ENCODE data around the gene TBC1D22A.

Gene TBC1D22A

GRCh38 chr22:46963672-46964545 lies 201.5 kb downstream of the TBC1D22A start:
- no peak overlapping the region for H3K27ac Mint-ChIP-seq
- H3K27me3 Mint-ChIP-seq (ENCODE audit: low read depth) = no peaks in the 10 kb centered on the region
- no peaks in the 10 kb centered on the region for H3K9me3 Mint-ChIP-seq
- H3K4me3 Mint-ChIP-seq = no peak overlapping the region
- H3K36me3 Mint-ChIP-seq (ENCODE audit: low read depth) = no peaks in the 10 kb centered on the region
- peaks cover 4% of the 10 kb centered on the region for H3K4me1 Mint-ChIP-seq (ENCODE audit: low read depth)
- DNase-seq (ENCODE audit: low spot score) = no peak

GRCh38 chr22:46964773-46965550 lies 202.5 kb downstream of the TBC1D22A start:
- DNase-seq (ENCODE audit: low spot score) = no peak
- Mint-ChIP-seq H3K36me3 (ENCODE audit: low read depth) (no peaks in the 10 kb centered on the region), H3K27ac (no peak overlapping the region), H3K4me3 (no peak overlapping the region), H3K4me1 (ENCODE audit: low read depth) (peaks cover 9% of the 10 kb centered on the region), H3K27me3 (ENCODE audit: low read depth) (no peaks in the 10 kb centered on the region), H3K9me3 (no peaks in the 10 kb centered on the region)

- H3K27ac Mint-ChIP-seq = no peak overlapping the region
- no peak for DNase-seq (ENCODE audit: low spot score)
- peaks cover 14% of the 10 kb centered on the region for H3K4me1 Mint-ChIP-seq (ENCODE audit: low read depth)
- no peak overlapping the region for H3K4me3 Mint-ChIP-seq
- no peaks in the 10 kb centered on the region for H3K9me3 Mint-ChIP-seq
- H3K27me3 Mint-ChIP-seq (ENCODE audit: low read depth) = no peaks in the 10 kb centered on the region
- H3K36me3 Mint-ChIP-seq (ENCODE audit: low read depth) = no peaks in the 10 kb centered on the region
Measured at GRCh38 chr22:46965555-46966494, 203.4 kb downstream of the TBC1D22A start.

DNA sequence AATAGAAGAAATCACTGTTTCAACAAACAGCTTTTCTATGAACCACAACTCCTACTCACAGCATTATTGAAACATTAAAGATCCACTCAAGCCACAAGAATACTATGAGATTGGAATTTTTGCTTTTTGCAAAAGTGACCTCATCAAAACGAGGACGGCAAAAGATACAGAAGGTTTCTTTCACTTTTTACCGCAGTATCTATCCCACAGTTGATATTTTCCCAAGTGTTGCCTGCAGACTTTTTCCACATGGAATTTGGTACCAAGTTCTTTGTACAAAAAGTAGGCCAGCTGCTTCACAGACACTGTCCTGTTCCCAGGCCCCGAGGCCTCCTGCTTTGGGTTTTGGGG lies 204.0 kb downstream of the TBC1D22A start:
- peaks cover 14% of the 10 kb centered on the region for H3K4me1 Mint-ChIP-seq (ENCODE audit: low read depth)
- H3K36me3 Mint-ChIP-seq (ENCODE audit: low read depth) = no peaks in the 10 kb centered on the region
- no peak for DNase-seq (ENCODE audit: low spot score)
- no peak overlapping the region for H3K4me3 Mint-ChIP-seq
- no peak overlapping the region for H3K27ac Mint-ChIP-seq
- no peaks in the 10 kb centered on the region for H3K9me3 Mint-ChIP-seq
- no peaks in the 10 kb centered on the region for H3K27me3 Mint-ChIP-seq (ENCODE audit: low read depth)

GRCh38 chr22:46966846-46967245 lies 204.4 kb downstream of the TBC1D22A start:
- H3K36me3 Mint-ChIP-seq (ENCODE audit: low read depth) = no peaks in the 10 kb centered on the region
- H3K4me1 Mint-ChIP-seq (ENCODE audit: low read depth) = peaks cover 14% of the 10 kb centered on the region
- H3K9me3 Mint-ChIP-seq = no peaks in the 10 kb centered on the region
- H3K27ac Mint-ChIP-seq = no peak overlapping the region
- no peaks in the 10 kb centered on the region for H3K27me3 Mint-ChIP-seq (ENCODE audit: low read depth)
- H3K4me3 Mint-ChIP-seq = no peak overlapping the region
- no peak for DNase-seq (ENCODE audit: low spot score)

GRCh38 chr22:46967445-46968358 lies 205.3 kb downstream of the TBC1D22A start:
- peaks cover 14% of the 10 kb centered on the region for H3K4me1 Mint-ChIP-seq (ENCODE audit: low read depth)
- H3K27me3 Mint-ChIP-seq (ENCODE audit: low read depth) = no peaks in the 10 kb centered on the region
- H3K4me3 Mint-ChIP-seq = no peak overlapping the region
- no peaks in the 10 kb centered on the region for H3K36me3 Mint-ChIP-seq (ENCODE audit: low read depth)
- no peak for DNase-seq (ENCODE audit: low spot score)
- H3K9me3 Mint-ChIP-seq = no peaks in the 10 kb centered on the region
- no peak overlapping the region for H3K27ac Mint-ChIP-seq

- no peaks in the 10 kb centered on the region for H3K36me3 Mint-ChIP-seq (ENCODE audit: low read depth)
- no peak overlapping the region for H3K27ac Mint-ChIP-seq
- DNase-seq (ENCODE audit: low spot score) = no peak
- no peaks in the 10 kb centered on the region for H3K9me3 Mint-ChIP-seq
- no peaks in the 10 kb centered on the region for H3K27me3 Mint-ChIP-seq (ENCODE audit: low read depth)
- H3K4me1 Mint-ChIP-seq (ENCODE audit: low read depth) = peaks cover 14% of the 10 kb centered on the region
- no peak overlapping the region for H3K4me3 Mint-ChIP-seq
Measured at GRCh38 chr22:46968359-46968740, 205.9 kb downstream of the TBC1D22A start.

DNA sequence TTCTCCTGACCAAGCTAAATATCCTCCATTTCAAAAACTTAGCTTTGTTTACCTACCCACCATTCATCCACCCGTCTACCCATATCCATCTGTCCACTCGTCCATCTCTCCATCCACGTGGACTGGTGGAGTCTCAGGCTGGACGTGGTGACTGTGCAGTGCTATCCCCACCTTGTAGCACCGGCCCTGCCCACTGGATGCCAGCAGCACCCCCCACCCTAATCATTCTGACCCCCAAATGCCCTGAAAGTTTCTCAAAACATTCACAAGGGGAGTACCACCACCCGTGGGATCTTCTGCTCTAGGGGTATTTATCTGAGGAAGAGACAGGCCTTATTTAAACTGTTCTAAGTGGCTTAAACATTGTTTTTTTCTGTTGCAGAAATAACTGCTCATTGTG lies 206.4 kb downstream of the TBC1D22A start:
- Mint-ChIP-seq H3K36me3 (ENCODE audit: low read depth) (no peaks in the 10 kb centered on the region), H3K4me3 (no peak overlapping the region), H3K9me3 (no peaks in the 10 kb centered on the region), H3K27ac (no peak overlapping the region), H3K4me1 (ENCODE audit: low read depth) (peaks cover 14% of the 10 kb centered on the region), H3K27me3 (ENCODE audit: low read depth) (no peaks in the 10 kb centered on the region)
- DNase-seq (ENCODE audit: low spot score) = no peak

DNA sequence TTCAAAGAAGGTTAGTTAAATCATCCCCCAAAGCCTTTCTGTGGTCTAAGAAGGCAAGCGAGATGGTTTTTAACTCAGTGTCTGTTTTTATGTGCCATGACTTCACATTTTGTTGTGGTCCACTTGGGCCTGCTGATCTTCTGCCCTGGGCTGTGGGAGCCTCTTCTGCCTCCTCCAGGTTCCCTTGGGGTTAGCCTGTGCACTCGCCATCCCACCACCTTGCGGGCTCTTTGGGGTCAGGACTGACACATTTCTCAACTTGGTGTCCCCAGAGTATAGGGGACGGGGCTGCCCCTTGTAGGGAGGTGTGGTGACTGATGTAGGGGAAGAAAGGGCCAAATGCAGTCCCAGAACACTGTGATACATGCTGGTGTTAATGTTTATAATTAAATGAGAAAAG lies 207.0 kb downstream of the TBC1D22A start:
- Mint-ChIP-seq H3K9me3 (no peaks in the 10 kb centered on the region), H3K4me3 (no peak overlapping the region), H3K27me3 (ENCODE audit: low read depth) (no peaks in the 10 kb centered on the region), H3K4me1 (ENCODE audit: low read depth) (peaks cover 14% of the 10 kb centered on the region), H3K27ac (no peak overlapping the region), H3K36me3 (ENCODE audit: low read depth) (no peaks in the 10 kb centered on the region)
- peak; percentile 76 for DNase-seq (ENCODE audit: low spot score)

GRCh38 chr22:46969961-46970360 lies 207.5 kb downstream of the TBC1D22A start:
- peak overlapping the region; percentile 5 for H3K27ac Mint-ChIP-seq
- H3K9me3 Mint-ChIP-seq = no peaks in the 10 kb centered on the region
- no peaks in the 10 kb centered on the region for H3K27me3 Mint-ChIP-seq (ENCODE audit: low read depth)
- peaks cover 14% of the 10 kb centered on the region for H3K4me1 Mint-ChIP-seq (ENCODE audit: low read depth)
- H3K4me3 Mint-ChIP-seq = no peak overlapping the region
- peak; percentile 15 for DNase-seq (ENCODE audit: low spot score)
- H3K36me3 Mint-ChIP-seq (ENCODE audit: low read depth) = no peaks in the 10 kb centered on the region

DNA sequence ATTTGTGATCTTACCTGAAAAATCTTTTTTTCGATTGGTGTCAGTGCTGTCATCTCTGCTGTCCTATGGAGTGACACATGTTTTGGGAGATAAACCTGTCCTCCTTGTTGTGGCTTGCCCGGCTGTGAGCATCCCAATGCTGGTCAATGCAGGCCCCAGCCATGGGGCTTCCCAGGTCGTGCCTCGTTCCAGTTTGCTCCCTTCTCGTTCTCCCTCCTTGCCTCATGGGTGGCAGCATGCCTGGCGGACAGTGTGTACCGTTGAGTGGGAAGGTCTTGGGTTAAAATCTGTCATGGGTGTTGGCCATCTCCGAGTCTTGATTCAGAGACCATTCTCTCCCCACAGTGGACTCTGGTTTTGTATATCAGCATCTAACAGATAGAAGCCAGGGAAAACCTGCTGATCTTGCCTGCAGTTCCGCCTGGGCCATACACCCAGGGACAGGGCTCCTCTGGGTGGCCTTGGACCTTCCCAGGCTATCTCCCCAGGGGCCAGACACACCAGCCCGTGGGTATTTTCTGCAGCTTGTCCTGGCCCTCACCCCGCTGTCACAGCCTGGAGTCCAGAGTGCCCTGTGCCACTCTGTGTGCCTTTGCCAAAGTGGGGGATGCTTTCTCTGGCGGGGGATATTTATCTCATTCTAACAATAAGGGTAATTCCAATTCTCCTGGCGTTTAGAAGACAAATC lies 208.1 kb downstream of the TBC1D22A start:
- no peak for DNase-seq (ENCODE audit: low spot score)
- no peaks in the 10 kb centered on the region for H3K27me3 Mint-ChIP-seq (ENCODE audit: low read depth)
- H3K4me1 Mint-ChIP-seq (ENCODE audit: low read depth) = peaks cover 15% of the 10 kb centered on the region
- H3K27ac Mint-ChIP-seq = peak overlapping the region; percentile 5
- no peaks in the 10 kb centered on the region for H3K36me3 Mint-ChIP-seq (ENCODE audit: low read depth)
- H3K4me3 Mint-ChIP-seq = no peak overlapping the region
- H3K9me3 Mint-ChIP-seq = no peaks in the 10 kb centered on the region

GRCh38 chr22:46971099-46971763 lies 208.8 kb downstream of the TBC1D22A start:
- Mint-ChIP-seq H3K9me3 (no peaks in the 10 kb centered on the region), H3K27me3 (ENCODE audit: low read depth) (no peaks in the 10 kb centered on the region), H3K4me3 (no peak overlapping the region), H3K27ac (no peak overlapping the region), H3K4me1 (ENCODE audit: low read depth) (peaks cover 15% of the 10 kb centered on the region), H3K36me3 (ENCODE audit: low read depth) (no peaks in the 10 kb centered on the region)
- DNase-seq (ENCODE audit: low spot score) = no peak
